Vagina (tissue), 2 donors: ENCODE measurements around the gene PERM1. TPM values are rescaled to one million over a fixed set of nuclear protein-coding genes. Genes with fewer than 3 reads are reported as not detected.

ENCODE experiments used
- DNase-seq, 2 donors: peaks; one replicate each; pipeline ENCODE4 v3.0.0-alpha.2; 2017; ENCODE audit errors: extremely low spot score in 2 of 2
- H3K27ac ChIP-seq: fragments of 200-600 bp; sonication (generic); one replicate; pipeline ENCODE4 v1.5.1; 2019
- H3K27me3 ChIP-seq: fragments of 200-600 bp; sonication (generic); one replicate; pipeline ENCODE4 v1.5.1; 2019
- H3K36me3 ChIP-seq, 2 donors: fragments of 200-600 bp; sonication (generic); one replicate each; pipeline ENCODE4 v1.5.1; 2017 to 2019
- H3K4me1 ChIP-seq: fragments of 200-600 bp; sonication (generic); one replicate; pipeline ENCODE4 v1.5.1; 2019
- H3K4me3 ChIP-seq, 2 donors: fragments of 200-600 bp; sonication (generic); 1 replicate in 1 of 2; 2 replicates in 1 of 2; pipeline ENCODE4 v1.5.1; 2016 to 2019
- H3K9me3 ChIP-seq: fragments of 200-600 bp; sonication (generic); one replicate; pipeline ENCODE4 v1.5.1; 2019
- CTCF ChIP-seq, 3 experiments: fragments of 450-650 bp in 2 of 3; fragments of 200-600 bp in 1 of 3; sonication (generic) in 1 of 3; IDR thresholded peaks; one replicate each; pipeline ENCODE4 v1.5.1; 2017 to 2019; ENCODE audit warnings: antibody characterized with exemption in 3 of 3, mild to moderate bottlenecking in 2 of 3, moderate library complexity in 2 of 3
- POLR2A ChIP-seq, 2 donors: fragments of 450-650 bp; IDR thresholded peaks; one replicate each; pipeline ENCODE4 v1.6.1; 2017; ENCODE audit warnings: antibody characterized with exemption in 2 of 2, mild to moderate bottlenecking in 2 of 2, moderate library complexity in 2 of 2
- POLR2AphosphoS5 ChIP-seq, 2 donors: sonication (generic); formaldehyde crosslinking; IDR thresholded peaks; one replicate each; pipeline ENCODE4 v1.9.0; 2017; ENCODE audit warnings: antibody characterized with exemption in 2 of 2, mild to moderate bottlenecking in 2 of 2, low read depth in 1 of 2; ENCODE audit not compliant: insufficient read depth in 1 of 2
- intact Hi-C: fragments of 100-400 bp; cut with DNase I; formaldehyde crosslinking; loops from one replicate; pipeline ENCODE4 v1.15.1; 2023
- total RNA-seq: library from RNA; depleted of rRNA; stranded (reverse); fragments of >200 nt; gene quantifications from one replicate; pipeline ENCODE4 v1.2.3, GENCODE V29; 2016

Gene PERM1
- total RNA-seq, 1 donor from 2014 or later, result not detected

- H3K4me1 ChIP-seq, result peaks cover 12% of the 10 kb centered on the region
- no peaks in the 10 kb centered on the region for H3K36me3 ChIP-seq
- no peak for DNase-seq
- TF ChIP-seq POLR2AphosphoS5 (IDR thresholded peaks at IDR 0.05; ENCODE audit: insufficient read depth in 1 of 2, low read depth in 1 of 2) (no peak), CTCF (IDR thresholded peaks at IDR 0.05) (no peak)
- H3K9me3 ChIP-seq, result no peaks in the 10 kb centered on the region
- no peak overlapping the region for H3K4me3 ChIP-seq
- no peak overlapping the region for H3K27ac ChIP-seq
- intact Hi-C loops, result no loop called here
- peaks cover 3% of the 10 kb centered on the region for H3K27me3 ChIP-seq
Observed at GRCh38 chr1:930633-931138, 51.2 kb downstream of the PERM1 start.

GRCh38 chr1:929712-930632 is 51.9 kb downstream of the PERM1 start:
- TF ChIP-seq POLR2AphosphoS5 (IDR thresholded peaks at IDR 0.05; ENCODE audit: insufficient read depth in 1 of 2, low read depth in 1 of 2) (no peak), CTCF (IDR thresholded peaks at IDR 0.05) (no peak), POLR2A (IDR thresholded peaks at IDR 0.05) (no peak)
- intact Hi-C loops, result no loop called here

GRCh38 chr1:928825-929661 is 52.9 kb downstream of the PERM1 start:
- no peak for DNase-seq
- H3K27ac ChIP-seq, result no peak overlapping the region
- peaks cover 16% of the 10 kb centered on the region for H3K4me1 ChIP-seq
- H3K9me3 ChIP-seq, result no peaks in the 10 kb centered on the region
- intact Hi-C loops, result no loop called here
- H3K4me3 ChIP-seq, result no peak overlapping the region
- no peak for TF ChIP-seq POLR2A (IDR thresholded peaks at IDR 0.05)
- TF ChIP-seq POLR2AphosphoS5 (IDR thresholded peaks at IDR 0.05; ENCODE audit: insufficient read depth in 1 of 2, low read depth in 1 of 2), result no peak
- peaks cover 4% of the 10 kb centered on the region for H3K27me3 ChIP-seq
- no peaks in the 10 kb centered on the region for H3K36me3 ChIP-seq

More at GRCh38 chr1:929712-930632, 51.9 kb downstream of the PERM1 start:
- Histone ChIP-seq H3K27me3 (peaks cover 4% of the 10 kb centered on the region), H3K4me1 (peaks cover 12% of the 10 kb centered on the region), H3K9me3 (no peaks in the 10 kb centered on the region), H3K4me3 (no peak overlapping the region), H3K27ac (no peak overlapping the region), H3K36me3 (no peaks in the 10 kb centered on the region)
- DNase-seq, result no peak

GRCh38 chr1:927748-928147 is 54.1 kb downstream of the PERM1 start:
- H3K27me3 ChIP-seq, result peaks cover 4% of the 10 kb centered on the region
- TF ChIP-seq POLR2AphosphoS5 (IDR thresholded peaks at IDR 0.05; ENCODE audit: insufficient read depth in 1 of 2, low read depth in 1 of 2) (no peak), POLR2A (IDR thresholded peaks at IDR 0.05) (no peak)
- no peaks in the 10 kb centered on the region for H3K36me3 ChIP-seq
- intact Hi-C loops, result no loop called here
- no peak overlapping the region for H3K27ac ChIP-seq
- H3K4me1 ChIP-seq, result peaks cover 24% of the 10 kb centered on the region
- no peaks in the 10 kb centered on the region for H3K9me3 ChIP-seq
- no peak for DNase-seq
- no peak overlapping the region for H3K4me3 ChIP-seq

GRCh38 chr1:927234-927633 is 54.7 kb downstream of the PERM1 start:
- Histone ChIP-seq H3K27me3 (peaks cover 4% of the 10 kb centered on the region), H3K4me3 (no peak overlapping the region), H3K36me3 (no peaks in the 10 kb centered on the region), H3K9me3 (no peaks in the 10 kb centered on the region), H3K27ac (no peak overlapping the region), H3K4me1 (peaks cover 26% of the 10 kb centered on the region)
- intact Hi-C loops, result no loop called here
- no peak for DNase-seq
- TF ChIP-seq CTCF (IDR thresholded peaks at IDR 0.05), result no peak
- no peak for TF ChIP-seq POLR2A (IDR thresholded peaks at IDR 0.05)
- no peak for TF ChIP-seq POLR2AphosphoS5 (IDR thresholded peaks at IDR 0.05; ENCODE audit: insufficient read depth in 1 of 2, low read depth in 1 of 2)
